Right renal cortex interstitium (tissue), 3 donors: Measurements from ENCODE around the gene MEFV. TPM values are rescaled to one million over a fixed set of nuclear protein-coding genes. Genes with fewer than 3 reads are reported as not detected.
A peak's percentile ranks its signal among the peaks of the same experiment; 100 is the strongest.
"Not testable (repeated sequence)": the region's sequence is repeated elsewhere in the genome, so short reads cannot be mapped to it uniquely, and the experiment has no call there.

Source experiments
- DNase-seq, 3 donors: peaks; one replicate each; pipeline ENCODE4 v3.0.0-alpha.2; 2013; ENCODE audit warnings: low read depth in 3 of 3, low spot score in 2 of 3
- polyA plus RNA-seq, 3 donors: library from polyadenylated mRNA; unstranded; fragments of 120-200 nt; gene quantifications; one replicate each; pipeline ENCODE4 v1.2.1, GENCODE V29; 2013; ENCODE audit not compliant: insufficient read length in 3 of 3

Gene MEFV
- polyA plus RNA-seq, 3 donors: 0.11 to 0.18 (median 0.17) TPM

DNA sequence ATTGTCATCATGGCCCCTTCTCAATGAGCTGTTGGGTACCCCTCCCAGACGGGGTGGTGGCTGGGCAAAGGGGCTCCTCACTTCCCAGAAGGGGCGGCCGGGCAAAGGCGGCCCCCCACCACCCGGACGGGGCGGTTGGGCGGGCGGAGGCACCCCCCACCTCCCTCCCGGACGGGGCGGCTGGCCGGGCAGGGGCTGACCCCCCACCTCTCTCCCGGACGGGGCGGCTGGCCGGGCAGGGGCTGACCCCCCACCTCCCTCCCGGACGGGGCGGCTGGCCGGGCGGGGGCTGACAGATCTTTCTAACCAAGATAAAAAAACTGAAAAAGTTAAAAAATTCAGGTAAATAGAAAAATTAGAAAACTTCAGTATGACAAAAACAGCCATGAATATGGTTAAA, 14.8 kb upstream of the MEFV start:
- DNase-seq: not testable (repeated sequence)

- DNase-seq: not testable (repeated sequence)
These were observed 14.3 kb upstream of the MEFV start for GRCh38 chr16:3270718-3271117.

GRCh38 chr16:3268294-3268693, 11.9 kb upstream of the MEFV start:
- no peak for DNase-seq

GRCh38 chr16:3266873-3267537, 10.6 kb upstream of the MEFV start:
- no peak for DNase-seq

DNA sequence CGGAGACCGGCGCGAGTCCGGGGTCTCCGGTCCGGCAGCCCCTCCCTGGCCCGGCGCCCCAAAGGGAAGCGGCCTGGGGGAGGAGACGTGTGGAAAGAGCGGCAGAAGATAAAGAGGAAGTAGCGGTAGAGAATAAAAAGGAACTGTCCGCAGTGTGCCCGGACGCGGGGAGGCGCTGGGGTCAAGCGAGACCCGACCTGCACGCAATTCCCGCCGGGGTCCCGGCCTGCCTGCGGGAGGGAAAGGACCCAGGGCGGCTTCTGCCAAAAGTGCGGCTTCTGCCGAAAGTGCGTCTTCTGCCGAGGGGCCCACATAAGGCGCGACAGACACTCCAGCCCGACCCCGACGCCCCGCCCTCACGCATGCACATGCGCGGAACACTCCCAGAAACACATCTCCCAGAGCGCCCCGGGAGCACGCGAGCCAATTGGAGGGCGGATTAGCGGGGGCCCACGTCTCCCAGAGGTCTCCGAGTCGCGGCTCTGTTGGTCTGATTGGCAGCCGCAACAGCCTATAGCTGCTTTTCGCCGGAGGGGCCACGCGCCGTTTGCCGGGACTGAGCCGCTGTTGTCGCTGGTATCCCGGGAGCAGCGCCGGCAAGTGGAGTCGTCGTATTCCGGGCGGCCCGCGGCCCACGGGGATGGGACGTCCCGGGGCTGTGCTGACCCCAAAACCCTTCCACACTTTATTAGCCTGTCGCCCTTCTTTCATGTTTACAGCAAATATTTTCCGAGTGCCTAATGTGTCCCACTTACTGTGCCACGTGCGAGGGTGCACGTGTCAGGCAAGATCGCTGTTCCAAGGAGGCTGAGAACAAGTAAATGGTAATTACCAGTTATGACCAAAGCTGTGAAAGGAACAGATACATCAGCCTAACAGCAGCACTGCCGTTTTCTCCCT, 8.0 kb upstream of the MEFV start:
- peak; percentile 80 to 96 (median 89) for DNase-seq

- no peak for DNase-seq
These were observed 6.1 kb upstream of the MEFV start for GRCh38 chr16:3262517-3262916.

DNA sequence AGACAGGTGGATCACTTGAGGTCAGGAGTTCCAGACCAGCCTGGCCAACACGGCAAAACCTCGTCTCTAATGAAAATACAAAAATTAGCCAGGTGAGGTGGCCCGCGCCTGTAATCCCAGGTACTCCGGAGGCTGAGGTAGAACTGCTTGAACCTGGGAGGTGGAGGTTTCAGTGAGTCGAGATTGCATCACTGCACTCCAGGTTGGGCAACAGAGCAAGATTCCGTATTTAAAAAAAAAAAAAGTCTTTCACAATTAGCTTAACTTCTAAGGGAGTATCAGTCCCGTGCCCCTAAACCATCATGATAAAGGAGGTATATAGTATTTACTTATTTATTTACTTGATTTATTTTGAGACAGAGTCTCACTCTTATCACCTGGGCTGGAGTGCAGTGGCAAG, 3.4 kb upstream of the MEFV start:
- DNase-seq: no peak

DNA sequence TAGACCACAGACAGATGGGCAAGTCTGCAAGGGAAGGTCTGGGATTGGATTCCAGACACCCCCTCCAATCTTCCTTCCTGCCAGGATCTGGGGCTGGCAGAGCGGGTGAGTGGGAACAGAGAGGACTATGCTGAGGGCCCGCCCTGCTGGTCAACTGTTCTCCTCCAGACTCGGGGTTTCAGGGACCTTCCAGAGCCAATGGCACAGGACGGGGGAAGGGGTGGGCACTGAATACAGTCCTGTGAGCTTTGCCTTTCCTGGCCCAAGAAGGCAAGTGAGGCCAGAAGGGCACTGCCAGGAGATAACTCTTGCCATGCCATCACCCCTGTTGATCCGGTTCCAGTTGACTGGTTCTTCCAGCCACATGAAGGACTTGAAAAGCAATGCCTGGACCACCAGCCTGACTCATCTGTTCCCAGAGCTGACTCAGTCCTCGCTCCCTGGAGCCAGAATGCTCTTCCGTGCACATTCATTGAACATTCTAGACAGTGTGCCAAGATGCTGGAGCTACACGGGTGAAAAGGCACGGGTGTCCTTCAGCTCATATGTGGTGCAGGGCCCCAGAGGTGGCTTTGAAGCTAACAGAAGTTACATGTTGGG, 533 bp upstream of the MEFV start:
- DNase-seq: no peak

DNA sequence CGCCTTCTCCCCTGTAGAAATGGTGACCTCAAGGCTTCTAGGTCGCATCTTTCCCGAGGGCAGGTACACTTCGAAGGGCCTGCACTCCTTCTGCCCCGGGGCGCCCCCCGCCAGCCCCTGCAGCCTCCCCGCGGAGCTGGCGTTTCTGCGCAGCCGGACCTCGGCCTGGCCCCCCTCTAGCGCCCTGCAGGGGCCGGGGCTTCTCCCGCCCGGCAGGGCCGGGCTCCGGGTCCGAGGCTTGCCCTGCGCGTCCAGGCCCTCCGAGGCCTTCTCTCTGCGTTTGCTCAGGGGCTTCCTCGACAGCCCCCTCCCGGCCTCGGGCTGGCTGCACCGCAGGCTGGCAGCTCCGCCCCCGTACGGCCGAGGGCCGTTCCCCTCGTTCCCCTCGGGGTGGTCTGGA, 2.1 kb downstream of the MEFV start:
- DNase-seq: no peak

DNA sequence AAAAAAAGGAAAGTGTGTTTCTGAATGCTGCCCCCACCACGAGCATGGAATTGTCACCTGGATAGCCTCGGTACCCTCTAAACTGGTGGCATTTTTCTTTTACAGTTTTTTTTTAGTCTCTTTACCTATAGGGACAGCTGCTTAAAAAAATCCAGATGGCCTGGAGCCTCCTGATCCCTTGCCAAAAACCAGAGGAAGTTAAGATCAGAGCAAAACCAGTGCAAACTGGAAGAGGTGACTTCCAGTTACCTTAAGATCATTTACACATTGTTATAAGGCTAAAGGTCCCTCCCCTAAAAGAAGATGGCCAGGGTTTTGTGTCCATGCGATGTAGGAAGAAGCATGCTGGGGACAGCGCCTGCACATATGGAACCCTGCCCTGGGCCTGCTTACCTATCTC, 3.5 kb downstream of the MEFV start:
- DNase-seq: no peak

GRCh38 chr16:3249451-3249850, 7.0 kb downstream of the MEFV start:
- no peak for DNase-seq

GRCh38 chr16:3249020-3249419, 7.4 kb downstream of the MEFV start:
- no peak for DNase-seq

DNA sequence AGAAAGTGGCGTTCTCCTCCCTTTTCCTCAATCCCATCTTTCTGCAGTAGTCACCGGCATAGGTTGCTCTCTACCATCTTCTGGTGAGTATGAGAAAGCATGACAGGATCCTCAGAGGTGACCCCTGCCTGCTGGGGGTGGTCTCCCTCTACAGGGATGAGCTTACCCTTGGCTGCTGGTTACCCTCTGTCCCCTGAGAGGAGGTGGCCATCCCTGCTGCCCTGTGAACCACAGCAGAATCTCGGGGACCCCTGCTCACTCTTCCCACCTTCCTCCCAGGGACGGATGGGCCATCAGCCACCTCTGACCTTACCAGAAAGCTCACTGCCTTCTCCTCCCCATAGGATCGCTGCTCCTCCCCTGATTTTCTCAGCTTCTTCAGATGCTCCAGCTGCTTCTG, 7.8 kb downstream of the MEFV start:
- no peak for DNase-seq

- no peak for DNase-seq
These were observed 9.6 kb downstream of the MEFV start for GRCh38 chr16:3246876-3247275.

GRCh38 chr16:3246002-3246401, 10.4 kb downstream of the MEFV start:
- no peak for DNase-seq

DNA sequence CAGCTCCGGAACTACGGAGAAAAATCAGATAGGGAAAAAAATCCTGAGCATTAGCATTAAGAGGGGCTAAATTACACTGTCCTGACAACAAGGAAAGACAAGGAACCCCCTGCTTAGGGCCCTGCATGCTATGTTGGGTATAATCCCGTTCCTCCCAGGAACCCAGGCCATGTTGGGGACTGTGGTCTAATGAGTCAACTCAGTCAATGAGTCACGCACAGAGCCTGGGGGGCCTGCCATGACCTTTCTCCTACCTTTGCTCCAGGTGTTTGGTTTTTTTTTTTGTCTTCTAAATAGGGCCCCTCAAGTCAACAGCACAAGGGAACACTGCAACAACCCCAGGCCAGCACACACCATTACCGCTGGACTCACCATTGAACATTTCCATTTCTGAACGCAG, 12.6 kb downstream of the MEFV start:
- no peak for DNase-seq

- DNase-seq: no peak
These were observed 13.7 kb downstream of the MEFV start for GRCh38 chr16:3242709-3243108.

DNA sequence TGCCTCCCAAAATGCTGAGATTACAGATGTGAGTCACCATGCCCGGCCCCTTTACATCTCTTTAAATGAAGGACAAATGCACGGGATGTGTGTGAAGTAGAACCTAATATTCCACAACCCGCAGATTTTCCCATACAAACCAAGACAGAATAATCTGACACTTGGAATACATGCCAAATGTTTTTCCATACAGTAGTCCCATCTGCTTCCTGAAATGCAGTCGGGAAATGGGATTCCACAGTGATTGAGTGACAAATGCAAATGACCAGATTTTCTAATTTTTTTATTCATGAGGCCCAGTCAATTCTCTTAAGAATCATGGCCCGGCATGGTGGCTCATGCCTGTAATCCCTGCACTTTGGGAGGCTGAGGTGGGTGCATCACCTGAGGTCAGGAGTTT, 14.7 kb downstream of the MEFV start:
- no peak for DNase-seq

DNA sequence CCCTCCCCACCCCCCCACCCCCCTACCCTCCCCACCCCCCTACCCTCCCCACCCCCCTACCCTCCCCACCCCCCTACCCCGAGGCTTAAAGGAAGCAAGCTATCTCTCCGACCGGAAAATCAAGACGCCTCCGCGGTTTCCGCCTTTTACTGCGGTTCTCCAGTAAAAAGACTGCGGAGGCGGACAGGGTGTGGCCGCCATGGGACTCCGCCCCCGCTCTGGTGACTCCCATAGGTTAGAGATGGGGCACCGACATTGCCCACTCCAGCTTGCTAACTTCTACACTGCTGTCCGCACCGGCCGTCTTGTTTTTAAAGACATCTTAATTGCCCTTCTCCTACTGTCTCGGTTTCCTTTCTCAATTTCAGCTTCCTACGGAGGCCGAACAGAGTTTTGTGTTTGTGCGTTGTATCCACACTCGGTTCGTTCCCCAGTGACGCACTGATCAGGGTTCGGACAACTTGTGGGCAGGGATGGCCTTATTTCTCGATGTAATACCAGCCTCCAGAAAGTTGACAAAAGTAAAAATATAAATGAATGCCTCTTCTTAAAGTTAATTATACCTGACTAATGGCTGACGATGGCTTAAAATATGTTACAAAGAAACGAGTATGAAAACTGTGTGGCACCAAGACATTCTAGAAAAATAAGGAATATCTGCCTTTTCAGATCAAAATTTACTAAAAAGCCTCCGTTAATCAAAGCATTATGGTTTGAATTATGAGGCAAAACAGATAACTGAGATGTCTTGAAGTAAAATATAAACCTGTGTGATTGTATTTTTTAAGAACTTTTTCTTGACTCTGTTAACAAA, 20.4 kb downstream of the MEFV start:
- DNase-seq: no peak

DNA sequence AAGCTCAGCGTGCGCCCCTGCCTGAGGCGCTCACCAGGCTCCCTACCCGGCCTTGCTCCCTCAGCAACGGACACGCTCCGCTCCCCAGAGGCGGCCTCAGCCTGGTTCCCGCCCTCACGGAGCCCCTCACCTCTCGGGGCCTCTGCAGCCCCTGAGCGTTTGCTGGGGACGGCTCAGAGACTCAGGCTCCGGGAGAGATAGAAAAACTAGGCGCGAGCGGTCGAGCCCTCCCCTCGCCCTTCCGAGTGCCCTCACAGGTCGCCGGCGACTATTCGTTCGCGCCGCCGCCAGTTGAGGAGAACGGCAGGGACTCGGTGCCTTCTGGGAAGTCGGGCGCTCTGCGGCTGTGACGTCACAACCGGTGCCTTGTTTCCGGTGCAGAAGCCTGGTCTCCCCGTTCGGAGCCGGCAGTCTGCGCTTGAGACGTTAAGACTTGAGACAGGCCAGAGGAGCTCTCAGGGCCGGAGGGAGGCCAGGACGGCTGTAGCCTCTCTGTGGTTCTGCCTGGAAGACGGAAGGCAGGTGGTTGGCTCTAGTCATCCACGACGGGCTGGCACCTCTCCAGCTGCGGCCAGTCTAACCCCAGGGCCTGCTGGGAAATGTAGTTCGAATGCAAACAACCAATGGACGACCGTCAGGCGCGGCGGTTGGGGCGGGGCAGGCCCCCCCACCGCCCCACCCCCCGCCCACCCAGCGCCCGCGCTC, 21.4 kb downstream of the MEFV start, which contains the start of gene ZNF200:
Gene ZNF200 (minus strand): TSS at position 302 of the 705 bp plus-strand sequence. CDS start 1,403 bp downstream, outside the sequence.
- peak; percentile 89 to 92 (median 90) for DNase-seq
